ENCODE results near the gene NMUR1. TPM values are rescaled to one million over a fixed set of nuclear protein-coding genes. Genes with fewer than 3 reads are reported as not detected.

The NMUR1 gene
- total and polyA plus RNA-seq, 5 donors from 2014 or later: 0.25 to 0.90 (median 0.35) TPM

- Mint-ChIP-seq H3K4me3 (peak overlapping the region in 2 of 4 donors; percentile 7 to 38), H3K27me3 (peaks cover 14% of the 10 kb centered on the region), H3K4me1 (peaks cover 0 to 25% (median 13%) of the 10 kb centered on the region in 4 donors), H3K36me3 (no peaks in the 10 kb centered on the region), H3K27ac (no peak overlapping the region), H3K9me3 (no peaks in the 10 kb centered on the region)
- Histone ChIP-seq H3K9me3 (ENCODE audit: control insufficient read depth in 2 of 2, low read length in 2 of 2) (no peaks in the 10 kb centered on the region), H3K4me3 (ENCODE audit: low read depth, low read length) (no peak overlapping the region), H3K4me1 (ENCODE audit: control insufficient read depth, insufficient read depth, low read length, poor library complexity, severe bottlenecking) (peaks cover 36% of the 10 kb centered on the region), H3K27ac (ENCODE audit: insufficient read depth, low read length, poor library complexity, severe bottlenecking) (no peak overlapping the region), H3K27me3 (ENCODE audit: control insufficient read depth, insufficient read depth, low read length) (peaks cover 2% of the 10 kb centered on the region), H3K36me3 (ENCODE audit: control insufficient read depth, insufficient read depth, low read length) (no peaks in the 10 kb centered on the region)
- no peak for DNase-seq
- no peak for ATAC-seq (ENCODE audit: low read depth in 2 of 2)
Observed at GRCh38 chr2:231527955-231528635, 2.1 kb downstream of the NMUR1 start.

GRCh38 chr2:231527091-231527395 lies 3.2 kb downstream of the NMUR1 start:
- no peak overlapping the region for H3K27ac ChIP-seq (ENCODE audit: insufficient read depth, low read length, poor library complexity, severe bottlenecking)
- ATAC-seq (ENCODE audit: low read depth in 2 of 2) (no peak), DNase-seq (no peak)
- H3K27me3 Mint-ChIP-seq: peaks cover 18% of the 10 kb centered on the region
- no peak overlapping the region for H3K4me3 ChIP-seq (ENCODE audit: low read depth, low read length)
- H3K36me3 ChIP-seq (ENCODE audit: control insufficient read depth, insufficient read depth, low read length): no peaks in the 10 kb centered on the region
- H3K27ac Mint-ChIP-seq: no peak overlapping the region
- peaks cover 0 to 25% (median 13%) of the 10 kb centered on the region in 4 donors for H3K4me1 Mint-ChIP-seq
- H3K4me1 ChIP-seq (ENCODE audit: control insufficient read depth, insufficient read depth, low read length, poor library complexity, severe bottlenecking): peaks cover 36% of the 10 kb centered on the region
- peaks cover 2% of the 10 kb centered on the region for H3K27me3 ChIP-seq (ENCODE audit: control insufficient read depth, insufficient read depth, low read length)
- H3K9me3 ChIP-seq (ENCODE audit: control insufficient read depth in 2 of 2, low read length in 2 of 2): no peaks in the 10 kb centered on the region
- H3K4me3 Mint-ChIP-seq: no peak overlapping the region
- no peaks in the 10 kb centered on the region for H3K9me3 Mint-ChIP-seq
- H3K36me3 Mint-ChIP-seq: no peaks in the 10 kb centered on the region

GRCh38 chr2:231526341-231527090 lies 3.7 kb downstream of the NMUR1 start:
- Mint-ChIP-seq H3K36me3 (no peaks in the 10 kb centered on the region), H3K4me1 (peaks cover 0 to 25% (median 13%) of the 10 kb centered on the region in 4 donors), H3K27me3 (peaks cover 18% of the 10 kb centered on the region), H3K4me3 (peak overlapping the region in 1 of 4 donors; percentile 49), H3K9me3 (no peaks in the 10 kb centered on the region), H3K27ac (no peak overlapping the region)
- ATAC-seq (ENCODE audit: low read depth in 2 of 2) (no peak), DNase-seq (no peak)
- Histone ChIP-seq H3K36me3 (ENCODE audit: control insufficient read depth, insufficient read depth, low read length) (no peaks in the 10 kb centered on the region), H3K4me1 (ENCODE audit: control insufficient read depth, insufficient read depth, low read length, poor library complexity, severe bottlenecking) (peaks cover 36% of the 10 kb centered on the region), H3K27ac (ENCODE audit: insufficient read depth, low read length, poor library complexity, severe bottlenecking) (no peak overlapping the region), H3K27me3 (ENCODE audit: control insufficient read depth, insufficient read depth, low read length) (peaks cover 2% of the 10 kb centered on the region), H3K4me3 (ENCODE audit: low read depth, low read length) (no peak overlapping the region), H3K9me3 (ENCODE audit: control insufficient read depth in 2 of 2, low read length in 2 of 2) (no peaks in the 10 kb centered on the region)

- H3K9me3 Mint-ChIP-seq: no peaks in the 10 kb centered on the region
- Histone ChIP-seq H3K27me3 (ENCODE audit: control insufficient read depth, insufficient read depth, low read length) (peaks cover 2% of the 10 kb centered on the region), H3K27ac (ENCODE audit: insufficient read depth, low read length, poor library complexity, severe bottlenecking) (no peak overlapping the region), H3K9me3 (ENCODE audit: control insufficient read depth in 2 of 2, low read length in 2 of 2) (no peaks in the 10 kb centered on the region), H3K4me1 (ENCODE audit: control insufficient read depth, insufficient read depth, low read length, poor library complexity, severe bottlenecking) (peaks cover 29% of the 10 kb centered on the region), H3K36me3 (ENCODE audit: control insufficient read depth, insufficient read depth, low read length) (no peaks in the 10 kb centered on the region), H3K4me3 (ENCODE audit: low read depth, low read length) (no peak overlapping the region)
- no peak overlapping the region for H3K27ac Mint-ChIP-seq
- DNase-seq: no peak
- no peaks in the 10 kb centered on the region for H3K36me3 Mint-ChIP-seq
- peak overlapping the region in 1 of 4 donors; percentile 49 for H3K4me3 Mint-ChIP-seq
- H3K27me3 Mint-ChIP-seq: peaks cover 18% of the 10 kb centered on the region
- no peak for ATAC-seq (ENCODE audit: low read depth in 2 of 2)
- peaks cover 0 to 16% (median 9%) of the 10 kb centered on the region in 4 donors for H3K4me1 Mint-ChIP-seq
Observed at GRCh38 chr2:231525248-231526163, 4.7 kb downstream of the NMUR1 start.

GRCh38 chr2:231524477-231525247 lies 5.6 kb downstream of the NMUR1 start:
- no peak for ATAC-seq (ENCODE audit: low read depth in 2 of 2)
- Histone ChIP-seq H3K36me3 (ENCODE audit: control insufficient read depth, insufficient read depth, low read length) (no peaks in the 10 kb centered on the region), H3K4me3 (ENCODE audit: low read depth, low read length) (no peak overlapping the region), H3K9me3 (ENCODE audit: control insufficient read depth in 2 of 2, low read length in 2 of 2) (no peaks in the 10 kb centered on the region), H3K27me3 (ENCODE audit: control insufficient read depth, insufficient read depth, low read length) (peaks cover 2% of the 10 kb centered on the region), H3K4me1 (ENCODE audit: control insufficient read depth, insufficient read depth, low read length, poor library complexity, severe bottlenecking) (peaks cover 21% of the 10 kb centered on the region), H3K27ac (ENCODE audit: insufficient read depth, low read length, poor library complexity, severe bottlenecking) (no peak overlapping the region)
- no peak overlapping the region for H3K27ac Mint-ChIP-seq
- peaks cover 0 to 13% (median 9%) of the 10 kb centered on the region in 4 donors for H3K4me1 Mint-ChIP-seq
- no peak for DNase-seq
- H3K27me3 Mint-ChIP-seq: peaks cover 19% of the 10 kb centered on the region
- peak overlapping the region in 1 of 4 donors; percentile 15 for H3K4me3 Mint-ChIP-seq
- H3K36me3 Mint-ChIP-seq: no peaks in the 10 kb centered on the region
- H3K9me3 Mint-ChIP-seq: no peaks in the 10 kb centered on the region

- ATAC-seq (ENCODE audit: low read depth in 2 of 2): peak in 1 of 2 donors; percentile 54
- Histone ChIP-seq H3K9me3 (ENCODE audit: control insufficient read depth in 2 of 2, low read length in 2 of 2) (no peaks in the 10 kb centered on the region), H3K27me3 (ENCODE audit: control insufficient read depth, insufficient read depth, low read length) (no peaks in the 10 kb centered on the region), H3K4me3 (ENCODE audit: low read depth, low read length) (no peak overlapping the region), H3K4me1 (ENCODE audit: control insufficient read depth, insufficient read depth, low read length, poor library complexity, severe bottlenecking) (peaks cover 21% of the 10 kb centered on the region), H3K27ac (ENCODE audit: insufficient read depth, low read length, poor library complexity, severe bottlenecking) (no peak overlapping the region), H3K36me3 (ENCODE audit: control insufficient read depth, insufficient read depth, low read length) (no peaks in the 10 kb centered on the region)
- H3K27me3 Mint-ChIP-seq: peaks cover 19% of the 10 kb centered on the region
- H3K27ac Mint-ChIP-seq: peak overlapping the region in 1 of 3 donors; percentile 48
- H3K4me3 Mint-ChIP-seq: peak overlapping the region in 1 of 4 donors; percentile 15
- no peaks in the 10 kb centered on the region for H3K9me3 Mint-ChIP-seq
- H3K36me3 Mint-ChIP-seq: no peaks in the 10 kb centered on the region
- DNase-seq: peak in 2 of 3 donors; percentile 15 to 44
- H3K4me1 Mint-ChIP-seq: peaks cover 0 to 13% (median 8%) of the 10 kb centered on the region in 4 donors
Observed at GRCh38 chr2:231523451-231524285, 6.6 kb downstream of the NMUR1 start.

Measured in CD4-positive, CD25-positive, alpha-beta regulatory T cell (primary cell).